Transverse colon (tissue), 4 donors: ENCODE measurements around the gene LSAMP. TPM values are rescaled to one million over a fixed set of nuclear protein-coding genes. Genes with fewer than 3 reads are reported as not detected.

Source experiments
- DNase-seq: peaks from one replicate; pipeline ENCODE4 v3.0.0-alpha.2; 2019
- H3K27ac ChIP-seq, 4 donors: fragments of 200-600 bp; sonication (generic); 2 replicates each; pipeline ENCODE4 v1.5.1; 2016 to 2018; ENCODE audit warnings: inconsistent platforms in 4 of 4
- H3K27me3 ChIP-seq: fragments of 200-600 bp; sonication (generic); 2 replicates; pipeline ENCODE4 v1.5.1; 2017; ENCODE audit warnings: inconsistent platforms
- H3K36me3 ChIP-seq, 4 donors: fragments of 200-600 bp; sonication (generic); 2 replicates each; pipeline ENCODE4 v1.5.1; 2017 to 2019; ENCODE audit warnings: inconsistent platforms in 4 of 4
- H3K4me1 ChIP-seq, 4 donors: fragments of 200-600 bp; sonication (generic); 2 replicates each; pipeline ENCODE4 v1.5.1; 2017 to 2020; ENCODE audit warnings: inconsistent platforms in 4 of 4
- H3K4me3 ChIP-seq, 4 donors: fragments of 200-600 bp; sonication (generic); 1 replicate in 1 of 4; 2 replicates in 3 of 4; pipeline versions ENCODE4 v1.5.1 to v1.6.1; 2017 to 2019; ENCODE audit warnings: inconsistent platforms in 4 of 4
- H3K9me3 ChIP-seq, 2 donors: fragments of 200-600 bp; sonication (generic); 2 replicates each; pipeline ENCODE4 v1.5.1; 2017 to 2019; ENCODE audit warnings: inconsistent platforms in 2 of 2
- CTCF ChIP-seq, 5 experiments: fragments of 200-600 bp in 3 of 5; fragments of 450-650 bp in 2 of 5; sonication (generic) in 3 of 5; IDR thresholded peaks; 1 replicate in 2 of 5; 2 replicates in 3 of 5; pipeline ENCODE4 v1.5.1; 2016 to 2017; ENCODE audit warnings: antibody characterized with exemption in 5 of 5, inconsistent platforms in 3 of 5, mild to moderate bottlenecking in 2 of 5, moderate library complexity in 1 of 5
- EP300 ChIP-seq: sonication (generic); formaldehyde crosslinking; IDR thresholded peaks from one replicate; pipeline ENCODE4 v1.6.1; 2017; ENCODE audit warnings: antibody characterized with exemption, low read depth
- POLR2A ChIP-seq: fragments of 450-650 bp; IDR thresholded peaks from one replicate; pipeline ENCODE4 v1.6.1; 2016; ENCODE audit warnings: antibody characterized with exemption, mild to moderate bottlenecking, moderate library complexity
- POLR2AphosphoS5 ChIP-seq, 3 donors: sonication (generic); formaldehyde crosslinking; IDR thresholded peaks; one replicate each; pipeline ENCODE4 v1.6.1; 2016; ENCODE audit warnings: antibody characterized with exemption in 3 of 3
- WGBS, 2 donors: methylation state at CpG; one replicate each; pipeline ENCODE4 v1.1.5; 2018; ENCODE audit warnings: low coverage in 1 of 2; 5-methylcytosine and 5-hydroxymethylcytosine counted together
- in situ Hi-C, 4 donors: fragments of 200-750 bp; cut with MboI; loops; one replicate each; pipeline versions ENCODE4 v1.15.0 to v1.15.1; 2017; ENCODE audit warnings: low sequenced_read_pairs in 3 of 4, low pct_ligation_motif_present in 1 of 4, low pct_unique_long_range_greater_than_20kb in 1 of 4
- intact Hi-C: fragments of 100-400 bp; cut with DNase I; formaldehyde crosslinking; loops from one replicate; pipeline ENCODE4 v1.15.1; 2023; ENCODE audit warnings: low total_unique reads
- total RNA-seq, 4 donors: library from RNA; depleted of rRNA; stranded (reverse); fragments of >200 nt; gene quantifications; one replicate each; pipeline ENCODE4 v1.1.0, GENCODE V29; 2016

Gene LSAMP
- total RNA-seq, 4 donors from 2014 or later, result 3.4 to 8.2 (median 5.4) TPM

GRCh38 chr3:115855911-115856310 is 589.4 kb downstream of the LSAMP start:
- Histone ChIP-seq H3K36me3 (no peaks in the 10 kb centered on the region), H3K27ac (no peak overlapping the region), H3K4me3 (no peak overlapping the region), H3K4me1 (peaks cover 0 to 8% (median 0%) of the 10 kb centered on the region in 4 donors), H3K27me3 (no peaks in the 10 kb centered on the region), H3K9me3 (no peaks in the 10 kb centered on the region)
- DNase-seq, result no peak
- TF ChIP-seq POLR2A, result no peak
- TF ChIP-seq CTCF (IDR thresholded peaks at IDR 0.05), result no peak
- no peak for TF ChIP-seq EP300
- TF ChIP-seq POLR2AphosphoS5 (IDR thresholded peaks at IDR 0.05), result no peak
- WGBS, 2 donors, result 57 to 100% methylated on average over 1 of the region's 1 CpG
- intact Hi-C loops (no loop called here), in situ Hi-C loops (no loop called here)

- Histone ChIP-seq H3K9me3 (no peaks in the 10 kb centered on the region), H3K4me3 (no peak overlapping the region), H3K27ac (no peak overlapping the region), H3K36me3 (no peaks in the 10 kb centered on the region), H3K27me3 (no peaks in the 10 kb centered on the region), H3K4me1 (peaks cover 0 to 4% (median 0%) of the 10 kb centered on the region in 4 donors)
- intact Hi-C loops, result no loop called here
- in situ Hi-C loops, result no loop called here
- TF ChIP-seq EP300, result no peak
- no peak for TF ChIP-seq POLR2A
- no peak for TF ChIP-seq POLR2AphosphoS5 (IDR thresholded peaks at IDR 0.05)
- no peak for TF ChIP-seq CTCF (IDR thresholded peaks at IDR 0.05)
- no peak for DNase-seq
Measured at GRCh38 chr3:115853104-115853503, 592.2 kb downstream of the LSAMP start.

- TF ChIP-seq EP300 (no peak), POLR2A (no peak), POLR2AphosphoS5 (IDR thresholded peaks at IDR 0.05) (no peak), CTCF (IDR thresholded peaks at IDR 0.05) (no peak)
- Histone ChIP-seq H3K9me3 (no peaks in the 10 kb centered on the region), H3K27ac (no peak overlapping the region), H3K4me1 (no peaks in the 10 kb centered on the region), H3K27me3 (no peaks in the 10 kb centered on the region), H3K36me3 (no peaks in the 10 kb centered on the region), H3K4me3 (no peak overlapping the region)
- no peak for DNase-seq
- intact Hi-C loops (no loop called here), in situ Hi-C loops (no loop called here)
- WGBS, 2 donors, result 80 to 84% methylated on average over 3 to 4 of the region's 4 CpGs
Measured at GRCh38 chr3:115852278-115852677, 593.0 kb downstream of the LSAMP start.

- H3K4me1 ChIP-seq, result no peaks in the 10 kb centered on the region
- WGBS, 2 donors, result 50 to 70% methylated on average over 3 of the region's 3 CpGs
- H3K27ac ChIP-seq, result no peak overlapping the region
- intact Hi-C loops, result no loop called here
- no peak for TF ChIP-seq POLR2AphosphoS5 (IDR thresholded peaks at IDR 0.05)
- TF ChIP-seq CTCF (IDR thresholded peaks at IDR 0.05), result no peak
- TF ChIP-seq EP300, result no peak
- no peak for TF ChIP-seq POLR2A
- no peak overlapping the region for H3K4me3 ChIP-seq
- in situ Hi-C loops, result no loop called here
- H3K27me3 ChIP-seq, result no peaks in the 10 kb centered on the region
- no peak for DNase-seq
- H3K9me3 ChIP-seq, result no peaks in the 10 kb centered on the region
- no peaks in the 10 kb centered on the region for H3K36me3 ChIP-seq
Measured at GRCh38 chr3:115851571-115851970, 593.7 kb downstream of the LSAMP start.
